Panc1 (cell line): Measurements from ENCODE around the gene ZCCHC3. TPM values are rescaled to one million over a fixed set of nuclear protein-coding genes. Genes with fewer than 3 reads are reported as not detected.

Experiments
- ATAC-seq: fragments of 200-7000 bp; cut with Tn5 transposase; 2 replicates; pipeline ENCODE4 v1.9.1; 2020; ENCODE audit warnings: mild to moderate bottlenecking, moderate library complexity
- BruUV-seq: library from RNA; stranded (reverse); fragments of 400-500 nt; replicated peaks from 2 replicates; lab custom pipeline; 2021; lab: Mats Ljungman, UMichigan
- CTCF ChIA-PET: fragments of 300-600 bp; sonication (Branson Sonifier 250); formaldehyde crosslinking; loops from one replicate; lab custom pipeline; 2022; ENCODE audit warnings: antibody characterized with exemption; lab: Charles Lee
- POLR2A ChIA-PET: fragments of 300-600 bp; sonication (Branson Sonifier 250); formaldehyde crosslinking; loops from one replicate; lab custom pipeline; 2022; ENCODE audit warnings: antibody characterized with exemption; lab: Charles Lee
- DNase-seq: peaks from one replicate; pipeline ENCODE4 v3.0.0-alpha.2; 2010; ENCODE audit warnings: low read depth, low spot score
- H3K27ac ChIP-seq: 2 replicates; pipeline ENCODE4 v1.5.1; 2011; ENCODE audit warnings: mild to moderate bottlenecking, low read length, inconsistent platforms
- H3K27me3 ChIP-seq: fragments of 200-500 bp; sonication (Bioruptor generic); 2 replicates; pipeline ENCODE4 v1.6.0; 2014; ENCODE audit warnings: low read length, inconsistent platforms; ENCODE audit not compliant: control insufficient read depth, insufficient read depth
- H3K36me3 ChIP-seq: fragments of 200-500 bp; sonication (Bioruptor generic); 2 replicates; pipeline ENCODE4 v1.5.1; 2014; ENCODE audit warnings: inconsistent platforms, mild to moderate bottlenecking, low read length, moderate library complexity; ENCODE audit not compliant: control insufficient read depth, insufficient read depth
- H3K4me1 ChIP-seq: 2 replicates; pipeline ENCODE4 v1.5.1; 2011; ENCODE audit warnings: inconsistent platforms, mild to moderate bottlenecking, low read length, moderate library complexity; ENCODE audit not compliant: control insufficient read depth, insufficient read depth
- H3K4me3 ChIP-seq, 2 experiments: 2 replicates each; pipeline ENCODE4 v1.5.1; 2011 to 2012; ENCODE audit warnings: low read depth in 2 of 2, low read length in 2 of 2, mild to moderate bottlenecking in 2 of 2, inconsistent platforms in 1 of 2, moderate library complexity in 1 of 2
- H3K9me3 ChIP-seq: fragments of 200-500 bp; sonication (Bioruptor generic); 2 replicates; pipeline ENCODE4 v1.5.1; 2014; ENCODE audit warnings: low read depth, mild to moderate bottlenecking, inconsistent platforms, low read length, moderate library complexity; ENCODE audit not compliant: control insufficient read depth, insufficient read depth
- POLR2AphosphoS5 ChIP-seq: IDR thresholded peaks from 2 replicates; pipeline ENCODE4 v1.6.1; 2012; ENCODE audit warnings: mild to moderate bottlenecking, low read depth, low read length, moderate library complexity
- SIN3A ChIP-seq: IDR thresholded peaks from 2 replicates; pipeline ENCODE4 v1.6.1; 2012; ENCODE audit warnings: low read depth, mild to moderate bottlenecking, low read length, moderate library complexity, borderline replicate concordance; ENCODE audit not compliant: insufficient read depth
- TCF7L2 ChIP-seq: IDR thresholded peaks from 2 replicates; pipeline ENCODE4 v1.6.1; 2011; ENCODE audit warnings: mild to moderate bottlenecking, low read depth, low read length, inconsistent platforms
- in situ Hi-C: cut with HindIII; loops from 2 replicates; pipeline ENCODE4 v1.10.0; 2016; ENCODE audit warnings: low sequenced_read_pairs, low pct_unique_long_range_greater_than_20kb
- intact Hi-C: fragments of 100-400 bp; cut with micrococcal nuclease; formaldehyde crosslinking; loops from one replicate; pipeline ENCODE4 v1.10.0; 2022; ENCODE audit not compliant: unreplicated experiment
- total RNA-seq: library from RNA; stranded (reverse); gene quantifications from one replicate; pipeline ENCODE4 v1.2.1, GENCODE V29; 2021; ENCODE audit not compliant: unreplicated experiment
- TF ChIP-seq, protein P1 (sequence below): fragments of 450-650 bp; IDR thresholded peaks from 2 replicates; pipeline ENCODE4 v1.5.1; 2017; ENCODE audit warnings: mild to moderate bottlenecking
- TF ChIP-seq, protein P2 (sequence below), 2 experiments: IDR thresholded peaks; 2 replicates each; pipeline ENCODE4 v1.6.1; 2011 to 2012; ENCODE audit warnings: low read depth in 2 of 2, control low read depth in 1 of 2, low read length in 1 of 2, mild to moderate bottlenecking in 1 of 2, moderate library complexity in 1 of 2; ENCODE audit not compliant: insufficient read depth in 1 of 2

Gene ZCCHC3
- total RNA-seq, 1 experiment from 2014 or later: 18.9 TPM

DNA sequence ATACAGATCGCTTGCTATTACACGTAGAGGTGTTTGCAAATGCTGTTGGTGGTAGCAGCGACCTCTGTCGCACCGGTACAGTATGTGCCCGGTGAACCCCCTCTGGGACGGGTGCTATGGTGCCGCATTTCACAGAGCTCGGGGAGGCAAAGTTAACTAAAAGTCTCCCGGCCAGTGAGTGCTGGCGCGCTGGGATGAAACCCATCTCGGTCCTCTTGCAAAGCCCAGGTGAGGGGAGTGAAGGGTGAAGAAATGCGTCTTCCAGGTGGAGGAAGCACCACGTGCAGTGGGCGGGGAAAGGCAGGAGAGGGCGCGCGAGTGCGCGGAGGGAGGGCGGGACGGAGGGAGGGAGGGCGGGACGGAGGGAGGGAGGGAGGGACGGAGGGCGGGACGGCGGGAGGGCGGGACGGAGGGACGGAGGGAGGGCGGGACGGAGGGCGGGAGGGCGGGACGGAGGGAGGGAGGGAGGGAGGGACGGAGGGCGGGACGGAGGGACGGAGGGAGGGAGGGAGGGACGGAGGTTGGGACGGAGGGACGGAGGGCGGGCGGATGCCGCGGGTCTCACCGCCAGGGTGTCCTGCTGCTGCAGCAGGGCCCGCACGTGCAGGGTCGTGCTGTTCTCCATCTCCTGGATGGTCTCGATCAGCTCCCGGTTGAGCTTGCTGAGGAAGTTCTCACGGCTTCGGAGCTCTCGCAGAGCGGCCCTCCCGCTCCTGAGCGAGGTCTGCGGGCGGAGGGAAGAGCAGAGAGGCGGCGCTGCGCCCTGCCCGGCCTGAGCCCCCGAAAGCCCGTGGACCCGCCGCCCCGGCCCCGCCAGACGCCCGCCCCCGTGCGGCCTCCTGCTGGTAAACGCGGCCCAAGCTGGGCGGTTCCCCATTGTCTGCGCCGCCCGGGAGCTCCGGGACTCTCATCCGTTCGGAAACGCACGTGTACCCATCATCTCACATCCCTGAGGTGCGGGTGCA lies 18.5 kb upstream of the ZCCHC3 start:
- in situ Hi-C loops (no loop called here), intact Hi-C loops (no loop called here)
- no peak for ATAC-seq
- DNase-seq: no peak
- H3K27me3 ChIP-seq: no peaks in the 10 kb centered on the region
- BruUV-seq: no TSS peak
- CTCF ChIA-PET: no interaction called here
- TF ChIP-seq, protein P1, sequence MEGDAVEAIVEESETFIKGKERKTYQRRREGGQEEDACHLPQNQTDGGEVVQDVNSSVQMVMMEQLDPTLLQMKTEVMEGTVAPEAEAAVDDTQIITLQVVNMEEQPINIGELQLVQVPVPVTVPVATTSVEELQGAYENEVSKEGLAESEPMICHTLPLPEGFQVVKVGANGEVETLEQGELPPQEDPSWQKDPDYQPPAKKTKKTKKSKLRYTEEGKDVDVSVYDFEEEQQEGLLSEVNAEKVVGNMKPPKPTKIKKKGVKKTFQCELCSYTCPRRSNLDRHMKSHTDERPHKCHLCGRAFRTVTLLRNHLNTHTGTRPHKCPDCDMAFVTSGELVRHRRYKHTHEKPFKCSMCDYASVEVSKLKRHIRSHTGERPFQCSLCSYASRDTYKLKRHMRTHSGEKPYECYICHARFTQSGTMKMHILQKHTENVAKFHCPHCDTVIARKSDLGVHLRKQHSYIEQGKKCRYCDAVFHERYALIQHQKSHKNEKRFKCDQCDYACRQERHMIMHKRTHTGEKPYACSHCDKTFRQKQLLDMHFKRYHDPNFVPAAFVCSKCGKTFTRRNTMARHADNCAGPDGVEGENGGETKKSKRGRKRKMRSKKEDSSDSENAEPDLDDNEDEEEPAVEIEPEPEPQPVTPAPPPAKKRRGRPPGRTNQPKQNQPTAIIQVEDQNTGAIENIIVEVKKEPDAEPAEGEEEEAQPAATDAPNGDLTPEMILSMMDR: no peak
- H3K4me1 ChIP-seq: no peaks in the 10 kb centered on the region
- no peaks in the 10 kb centered on the region for H3K36me3 ChIP-seq
- no peaks in the 10 kb centered on the region for H3K9me3 ChIP-seq
- no peak overlapping the region for H3K27ac ChIP-seq
- H3K4me3 ChIP-seq: no peak overlapping the region
- POLR2A ChIA-PET: no interaction called here

DNA sequence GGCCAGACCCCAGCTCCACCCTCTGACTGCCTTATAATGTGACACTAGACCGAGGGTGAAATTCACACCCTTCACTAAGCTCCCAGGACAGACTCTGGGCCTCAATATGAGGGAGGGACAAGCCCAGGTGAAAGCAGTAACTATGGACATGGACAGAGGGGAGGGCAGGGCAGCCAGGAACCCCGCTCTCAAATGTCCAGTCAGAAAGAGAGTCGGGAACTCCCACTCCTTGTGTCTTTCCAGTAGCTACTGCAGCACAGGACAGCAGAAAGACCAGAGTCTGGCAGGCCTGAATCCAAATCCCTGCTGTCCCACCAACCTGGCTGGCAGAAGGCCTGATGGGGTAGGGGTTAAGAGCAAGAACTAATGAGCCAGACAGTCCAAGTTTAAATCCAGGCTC lies 13.2 kb upstream of the ZCCHC3 start:
- no peaks in the 10 kb centered on the region for H3K27me3 ChIP-seq
- TF ChIP-seq, protein P2, sequence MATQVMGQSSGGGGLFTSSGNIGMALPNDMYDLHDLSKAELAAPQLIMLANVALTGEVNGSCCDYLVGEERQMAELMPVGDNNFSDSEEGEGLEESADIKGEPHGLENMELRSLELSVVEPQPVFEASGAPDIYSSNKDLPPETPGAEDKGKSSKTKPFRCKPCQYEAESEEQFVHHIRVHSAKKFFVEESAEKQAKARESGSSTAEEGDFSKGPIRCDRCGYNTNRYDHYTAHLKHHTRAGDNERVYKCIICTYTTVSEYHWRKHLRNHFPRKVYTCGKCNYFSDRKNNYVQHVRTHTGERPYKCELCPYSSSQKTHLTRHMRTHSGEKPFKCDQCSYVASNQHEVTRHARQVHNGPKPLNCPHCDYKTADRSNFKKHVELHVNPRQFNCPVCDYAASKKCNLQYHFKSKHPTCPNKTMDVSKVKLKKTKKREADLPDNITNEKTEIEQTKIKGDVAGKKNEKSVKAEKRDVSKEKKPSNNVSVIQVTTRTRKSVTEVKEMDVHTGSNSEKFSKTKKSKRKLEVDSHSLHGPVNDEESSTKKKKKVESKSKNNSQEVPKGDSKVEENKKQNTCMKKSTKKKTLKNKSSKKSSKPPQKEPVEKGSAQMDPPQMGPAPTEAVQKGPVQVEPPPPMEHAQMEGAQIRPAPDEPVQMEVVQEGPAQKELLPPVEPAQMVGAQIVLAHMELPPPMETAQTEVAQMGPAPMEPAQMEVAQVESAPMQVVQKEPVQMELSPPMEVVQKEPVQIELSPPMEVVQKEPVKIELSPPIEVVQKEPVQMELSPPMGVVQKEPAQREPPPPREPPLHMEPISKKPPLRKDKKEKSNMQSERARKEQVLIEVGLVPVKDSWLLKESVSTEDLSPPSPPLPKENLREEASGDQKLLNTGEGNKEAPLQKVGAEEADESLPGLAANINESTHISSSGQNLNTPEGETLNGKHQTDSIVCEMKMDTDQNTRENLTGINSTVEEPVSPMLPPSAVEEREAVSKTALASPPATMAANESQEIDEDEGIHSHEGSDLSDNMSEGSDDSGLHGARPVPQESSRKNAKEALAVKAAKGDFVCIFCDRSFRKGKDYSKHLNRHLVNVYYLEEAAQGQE (IDR thresholded peaks at IDR 0.05; ENCODE audit: insufficient read depth in 1 of 2, low read depth in 2 of 2, low read length in 1 of 2): no peak
- TF ChIP-seq SIN3A: no peak
- TF ChIP-seq, protein P1: no peak
- no peak for TF ChIP-seq TCF7L2
- TF ChIP-seq POLR2AphosphoS5: no peak
- no peaks in the 10 kb centered on the region for H3K4me1 ChIP-seq
- H3K36me3 ChIP-seq: no peaks in the 10 kb centered on the region; the same call in 1 of the 2 replicates
- no peak overlapping the region for H3K4me3 ChIP-seq
- CTCF ChIA-PET: interaction anchor here (0.6 kb wide), 1 partner anchor 26 kb away, joined by 6 read pairs; no protein-coding TSS in a partner anchor
- H3K9me3 ChIP-seq: no peaks in the 10 kb centered on the region
- BruUV-seq: no TSS peak
- DNase-seq: no peak
- ATAC-seq: no peak
- H3K27ac ChIP-seq: no peak overlapping the region
- in situ Hi-C loops: no loop called here
- intact Hi-C loops: no loop called here
- POLR2A ChIA-PET: no interaction called here
